Amniotic epithelial cell (primary cell): Measurements from ENCODE around the gene TRIM7.
"Not testable (repeated sequence)": the region's sequence is repeated elsewhere in the genome, so short reads cannot be mapped to it uniquely, and the experiment has no call there.

Experiments
- DNase-seq: peaks from one replicate; pipeline ENCODE4 v3.0.0-alpha.2; 2010; ENCODE audit warnings: low read depth

TRIM7 gene

GRCh38 chr5:181151146-181151545, 53.9 kb downstream of the TRIM7 start:
- DNase-seq, result no peak

- no peak for DNase-seq
Observed at GRCh38 chr5:181149806-181150733, 54.9 kb downstream of the TRIM7 start.

- no peak for DNase-seq
Observed at GRCh38 chr5:181149355-181149754, 55.6 kb downstream of the TRIM7 start.

GRCh38 chr5:181146927-181147636, 57.9 kb downstream of the TRIM7 start, which contains the start of gene OR2V2:
TSS of gene OR2V2 (plus strand) at chr5:181147586. CDS start at chr5:181154943, 7,357 bp downstream.
- DNase-seq, result not testable (repeated sequence)

GRCh38 chr5:181145133-181145532, 59.9 kb downstream of the TRIM7 start:
- no peak for DNase-seq
